HG02763 (cell line): ENCODE measurements around the gene FRMD4A.
"Not testable (repeated sequence)": the region's sequence is repeated elsewhere in the genome, so short reads cannot be mapped to it uniquely, and the experiment has no call there.

Experiments used
- ATAC-seq: cut with Tn5 transposase; IDR thresholded peaks from one replicate; pipeline ENCODE4 v1.9.1; 2021; ENCODE audit warnings: mild to moderate bottlenecking, moderate library complexity; ENCODE audit not compliant: unreplicated experiment

The FRMD4A gene

DNA sequence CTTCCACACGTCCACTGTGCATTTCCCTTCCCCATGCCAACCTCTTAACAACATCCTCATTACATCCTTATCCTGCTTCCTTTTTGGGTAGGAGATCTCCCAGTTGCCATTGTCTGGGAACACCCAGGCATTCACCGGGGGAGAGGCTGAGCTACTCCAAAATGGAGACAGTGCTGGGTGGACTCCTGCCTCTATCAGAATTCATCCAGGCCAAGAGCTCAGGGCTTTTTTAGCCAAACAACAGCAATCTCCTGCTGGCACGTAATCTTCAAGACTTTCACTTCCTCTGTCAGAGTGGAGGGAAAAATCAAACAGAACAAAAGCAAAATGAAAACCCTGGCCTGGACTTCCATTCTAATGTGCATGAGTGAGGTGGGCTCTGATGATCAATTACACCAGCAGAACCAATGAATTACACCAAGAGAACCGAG is 499.0 kb downstream of the FRMD4A start:
- ATAC-seq = no peak

DNA sequence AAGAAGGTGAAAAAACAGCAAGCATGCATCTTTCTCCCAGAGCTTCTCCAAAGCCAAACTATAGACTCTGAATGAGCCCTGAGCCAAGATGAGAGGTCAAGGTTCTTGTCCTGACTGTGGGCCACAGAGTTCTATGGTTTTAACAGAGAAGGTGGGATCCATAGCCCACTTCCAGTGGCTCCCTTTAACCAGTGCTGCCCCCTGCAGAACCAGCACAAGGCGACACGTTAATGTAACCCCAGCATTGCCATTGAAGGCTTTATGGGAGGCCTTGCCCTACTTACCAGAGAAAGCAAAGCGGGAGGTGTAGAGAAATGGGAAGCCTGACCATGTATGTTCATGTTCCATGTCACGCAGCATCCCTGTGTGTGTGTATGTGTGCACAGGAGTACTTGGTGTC is 500.3 kb downstream of the FRMD4A start:
- no peak for ATAC-seq

DNA sequence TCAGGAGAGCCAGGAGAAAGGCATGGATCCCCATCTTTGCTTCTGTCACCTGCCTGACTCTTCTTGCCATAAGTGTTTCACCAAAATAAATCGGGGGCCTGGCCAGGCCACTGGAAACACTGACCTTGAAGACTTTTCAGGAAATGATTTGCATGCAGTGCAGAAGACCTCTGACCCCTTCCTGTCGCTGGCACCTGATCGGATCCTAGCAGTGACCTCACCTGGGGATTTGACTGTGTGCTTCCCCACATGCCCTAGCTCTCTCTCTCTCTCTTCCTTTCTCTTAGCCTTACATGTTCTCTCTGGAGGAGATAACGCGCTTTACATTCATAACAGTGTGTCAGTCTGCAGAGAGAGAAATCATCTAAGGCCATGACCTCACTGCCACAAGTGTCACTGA is 500.9 kb downstream of the FRMD4A start:
- ATAC-seq = no peak

DNA sequence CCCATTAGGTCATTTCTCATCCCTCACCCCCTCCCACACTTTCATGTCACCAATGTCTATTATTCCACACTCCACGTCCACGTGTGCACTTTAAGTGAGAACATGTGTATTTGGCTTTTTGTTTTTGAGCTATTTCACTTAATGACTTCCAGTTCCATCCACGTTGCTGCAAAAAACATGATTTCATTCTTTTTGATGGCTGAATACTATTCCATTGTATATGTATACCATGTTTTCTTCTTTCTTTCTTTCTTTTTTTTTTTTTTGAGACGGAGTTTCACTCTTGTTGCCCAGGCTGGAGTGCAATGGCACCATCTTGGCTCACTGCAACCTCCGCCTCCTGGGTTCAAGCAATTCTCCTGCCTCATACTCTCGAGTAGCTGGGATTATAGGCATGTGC is 502.4 kb downstream of the FRMD4A start:
- not testable (repeated sequence) for ATAC-seq

DNA sequence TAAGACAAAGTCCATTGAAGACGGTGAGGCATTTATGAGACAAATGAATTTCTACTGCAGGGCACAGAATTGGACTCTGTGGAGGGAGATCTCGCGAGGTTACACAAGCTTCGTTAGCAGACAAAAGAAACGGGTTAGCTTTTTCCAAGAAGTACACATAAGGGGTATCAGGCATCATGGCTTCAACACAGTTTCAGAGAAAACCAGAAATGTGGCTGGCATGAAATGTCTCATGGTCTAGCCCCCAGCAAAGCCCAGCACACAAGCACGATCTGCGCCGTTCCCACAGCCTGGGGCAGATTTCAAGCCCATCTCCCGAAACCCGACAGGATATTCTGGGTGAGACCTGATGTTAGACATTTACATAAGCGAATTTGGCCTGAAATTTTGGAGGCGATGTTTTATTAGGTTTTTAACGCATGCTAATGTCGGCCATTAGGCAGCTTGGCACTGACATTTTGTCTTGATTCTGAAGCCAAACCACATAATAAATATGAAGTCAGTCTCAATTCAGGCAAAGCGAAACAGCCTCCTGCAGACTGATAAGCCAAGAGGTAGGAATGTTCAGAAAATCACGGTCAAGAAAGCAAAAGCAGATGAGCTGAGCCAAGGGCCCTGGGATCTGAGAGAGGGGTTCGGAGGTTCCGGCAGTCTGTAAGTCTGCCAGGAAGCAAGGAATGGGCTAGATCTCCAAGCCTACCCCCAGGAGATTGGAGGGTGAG is 503.5 kb downstream of the FRMD4A start:
- ATAC-seq = no peak

DNA sequence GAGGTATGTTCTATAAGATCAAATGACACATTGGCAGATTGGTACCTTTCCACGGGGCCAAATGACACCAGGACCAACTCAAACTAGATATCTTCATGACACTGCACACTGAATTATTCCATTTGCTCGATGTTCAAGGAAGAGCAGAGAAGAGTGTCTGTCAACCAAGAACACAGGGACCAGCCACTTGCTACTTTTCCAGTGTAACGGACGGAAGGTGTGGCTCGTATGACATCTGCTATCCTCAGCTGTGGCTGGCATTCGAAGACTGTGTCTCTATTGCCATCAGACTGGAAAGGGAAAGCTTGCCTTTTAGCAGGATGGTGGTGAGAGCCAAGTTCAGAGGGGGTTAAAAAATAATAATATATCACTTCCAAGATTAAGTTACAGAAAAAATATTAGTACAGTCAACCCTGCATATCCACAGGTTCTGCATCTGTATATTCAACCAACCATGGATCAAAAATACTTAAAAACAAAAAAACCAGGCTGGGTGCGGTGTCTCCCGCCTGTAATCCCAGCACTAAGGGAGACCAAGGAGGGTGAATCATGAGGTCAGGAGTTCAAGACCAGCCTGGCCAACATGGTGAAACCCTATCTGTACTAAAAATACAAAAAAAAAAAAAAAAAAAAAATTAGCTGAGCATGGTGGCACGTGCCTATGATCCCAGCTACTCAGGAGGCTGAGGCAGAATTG is 506.9 kb downstream of the FRMD4A start:
- ATAC-seq = no peak

DNA sequence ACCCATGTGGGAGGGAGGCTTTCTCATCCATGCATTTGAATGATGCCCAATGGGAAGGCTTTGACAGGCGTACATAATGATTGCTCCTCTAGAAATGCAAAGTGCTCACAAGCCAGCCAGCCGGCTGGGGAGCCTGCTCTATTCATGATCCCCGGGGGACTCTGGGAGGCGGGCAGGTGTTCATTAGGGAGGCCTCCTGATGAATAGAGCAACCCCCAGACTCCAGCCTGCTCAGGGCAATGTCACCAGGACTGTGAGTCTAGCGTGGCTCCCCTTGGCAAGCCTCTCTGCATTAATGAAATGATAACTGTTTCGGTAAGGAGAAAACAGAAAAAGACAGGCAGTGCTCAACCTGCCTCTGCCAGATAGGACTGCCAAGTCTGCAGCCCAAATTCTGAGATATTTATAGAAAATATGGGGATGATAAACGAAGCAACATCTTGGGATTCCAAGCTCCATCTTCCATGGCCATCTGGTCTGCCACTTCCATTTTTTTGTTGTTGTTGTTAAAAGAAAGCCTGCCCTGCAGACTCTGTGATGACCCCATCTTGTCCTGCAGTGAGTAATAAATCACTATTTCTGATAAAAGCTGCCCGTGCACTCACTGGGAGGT is 507.5 kb downstream of the FRMD4A start:
- no peak for ATAC-seq

DNA sequence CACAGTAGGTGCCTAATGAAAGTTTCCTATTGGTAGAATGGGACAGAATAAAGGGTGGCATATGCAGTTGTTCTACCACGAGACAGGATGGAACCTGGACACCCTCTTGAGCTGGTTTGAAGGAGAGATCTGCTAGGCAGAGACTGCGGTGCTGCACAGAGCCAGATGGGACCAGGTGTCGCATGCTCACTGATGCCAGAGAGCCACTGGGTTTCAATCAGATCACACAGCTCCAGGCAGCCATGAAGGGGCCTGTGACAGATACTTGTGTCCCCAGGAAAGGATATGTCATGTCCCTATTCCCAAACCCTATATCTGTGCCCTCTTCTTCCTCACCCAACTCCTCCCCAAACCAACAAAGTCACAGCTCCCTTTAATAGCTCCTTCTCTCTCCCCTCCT is 508.2 kb downstream of the FRMD4A start:
- ATAC-seq = no peak

DNA sequence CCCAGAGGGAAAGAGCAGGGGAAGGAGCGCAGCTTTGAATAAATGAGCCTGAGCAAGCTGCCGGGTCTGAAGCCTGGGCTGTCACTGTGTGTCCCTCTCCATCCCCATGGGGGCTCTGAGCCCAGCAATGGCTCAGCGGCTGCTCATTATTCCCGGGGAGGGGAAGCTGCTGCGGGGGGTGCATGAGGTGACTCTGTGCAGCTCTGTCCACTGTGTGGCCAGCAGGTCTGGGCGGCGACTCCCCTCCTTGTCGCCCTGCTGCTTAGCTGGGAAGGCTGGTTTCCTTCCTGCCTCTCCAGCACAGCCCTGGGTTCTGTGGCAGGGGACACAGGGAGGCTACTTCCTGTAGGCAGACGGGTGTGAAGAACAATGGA is 509.8 kb downstream of the FRMD4A start:
- no peak for ATAC-seq

DNA sequence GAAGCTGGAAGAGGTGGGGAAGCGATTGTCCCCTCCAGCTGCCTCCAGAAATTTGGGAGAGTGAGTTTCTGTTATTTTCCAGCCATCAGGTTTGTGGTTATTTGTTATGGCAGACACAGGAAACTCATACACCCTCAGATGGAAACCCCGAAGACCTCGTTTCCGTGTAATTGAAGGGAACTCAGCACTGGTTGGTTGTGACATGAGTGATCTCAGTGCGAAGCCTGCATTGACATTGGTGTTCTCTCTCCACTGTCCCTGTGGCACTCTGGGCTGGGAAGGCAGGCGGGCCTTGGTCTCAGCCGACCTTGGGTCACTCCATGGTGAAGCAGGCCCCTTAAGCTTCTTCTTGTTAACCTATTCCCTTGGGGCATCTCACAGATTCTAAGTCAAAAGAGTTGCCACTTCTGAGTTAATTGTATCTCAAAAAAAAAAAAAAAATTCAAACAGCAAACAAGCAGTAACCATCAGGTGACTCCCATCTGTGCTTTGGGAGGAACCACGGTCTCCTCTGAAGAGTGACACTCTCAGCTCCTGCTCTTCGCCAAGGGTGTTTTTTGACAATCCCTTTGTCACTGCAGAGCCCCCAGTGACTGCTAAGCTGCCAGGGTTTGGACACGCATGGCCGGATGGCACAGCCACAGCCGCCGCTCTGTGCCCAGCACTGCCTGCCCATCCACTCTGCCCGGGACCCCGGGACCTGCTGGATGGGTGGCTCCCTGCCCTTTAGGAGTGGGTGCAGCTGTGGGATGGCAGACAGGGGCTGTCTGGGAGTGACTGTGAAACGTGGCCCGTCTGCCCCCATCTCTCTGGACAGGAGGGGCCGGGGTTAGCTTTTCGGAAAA is 510.4 kb downstream of the FRMD4A start:
- ATAC-seq = no peak

DNA sequence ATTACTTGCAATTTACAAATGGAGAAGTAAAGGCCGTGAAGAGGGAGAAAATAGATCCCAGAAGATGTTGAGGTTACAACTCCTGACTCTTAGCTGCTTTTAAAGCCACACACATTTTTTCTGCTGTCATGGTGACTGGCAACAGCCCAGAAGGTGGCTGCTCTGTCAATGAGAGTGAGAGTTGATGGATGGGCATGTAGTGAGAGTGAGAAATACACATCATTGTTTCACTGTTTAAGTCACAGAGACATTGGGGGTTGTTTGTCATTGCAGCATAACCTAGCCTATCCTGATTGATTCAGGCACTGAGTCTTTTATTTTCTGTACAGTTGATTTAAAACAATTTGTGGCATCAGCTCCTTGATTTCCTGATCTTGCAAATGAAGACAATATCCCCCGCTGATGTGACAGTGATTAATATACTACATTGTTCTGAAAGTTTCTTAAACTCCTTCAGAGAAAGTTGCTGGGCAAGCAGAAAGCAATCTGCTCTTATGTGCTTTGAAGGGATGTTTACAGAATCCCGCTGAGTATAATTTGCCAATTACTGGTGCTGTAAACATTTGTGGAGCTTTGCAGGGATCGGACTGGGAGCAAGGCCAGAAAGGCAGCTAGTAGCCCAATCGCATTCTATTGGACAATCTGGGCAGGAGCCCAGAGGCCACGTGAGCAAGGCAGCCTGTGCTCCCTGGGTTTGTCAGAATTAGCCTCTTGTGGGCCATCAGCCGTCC is 514.4 kb downstream of the FRMD4A start:
- no peak for ATAC-seq

DNA sequence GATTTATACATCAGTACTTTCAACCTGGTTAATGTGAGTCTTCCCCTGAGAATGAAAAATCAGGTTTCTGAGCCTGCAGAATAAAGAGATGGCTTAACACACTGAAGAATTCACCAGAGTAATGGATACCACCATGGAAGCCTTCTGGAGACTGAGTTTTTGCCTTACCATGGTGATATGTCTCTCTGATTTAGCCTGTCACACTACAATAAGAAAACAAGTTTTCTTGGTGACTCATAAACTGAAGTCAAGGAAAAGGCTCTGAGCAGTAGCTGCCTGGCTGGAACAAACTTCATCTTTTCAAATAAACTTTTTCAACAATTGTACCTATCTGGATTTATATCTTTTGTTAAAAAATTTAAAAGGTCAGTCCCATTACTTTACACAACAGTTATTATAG is 515.0 kb downstream of the FRMD4A start:
- no peak for ATAC-seq

DNA sequence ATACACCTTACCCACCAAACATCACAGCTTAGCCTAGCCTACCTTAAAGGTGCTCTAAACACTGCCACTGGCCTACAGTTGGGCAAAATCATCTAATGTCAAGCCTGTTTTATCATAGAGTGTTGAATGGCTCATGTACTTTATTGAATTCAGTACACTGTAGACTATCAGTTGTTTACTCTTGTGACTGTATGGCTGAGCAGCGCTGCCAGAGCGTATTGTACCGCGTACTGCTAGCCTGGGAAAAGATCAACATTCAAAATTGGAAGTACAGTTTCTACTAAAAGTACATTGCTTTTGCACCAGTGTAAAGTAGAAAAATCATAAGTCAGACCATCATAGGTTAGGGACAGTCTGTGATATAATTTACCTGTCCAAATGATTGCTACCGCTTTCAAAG is 517.2 kb downstream of the FRMD4A start:
- ATAC-seq = no peak

DNA sequence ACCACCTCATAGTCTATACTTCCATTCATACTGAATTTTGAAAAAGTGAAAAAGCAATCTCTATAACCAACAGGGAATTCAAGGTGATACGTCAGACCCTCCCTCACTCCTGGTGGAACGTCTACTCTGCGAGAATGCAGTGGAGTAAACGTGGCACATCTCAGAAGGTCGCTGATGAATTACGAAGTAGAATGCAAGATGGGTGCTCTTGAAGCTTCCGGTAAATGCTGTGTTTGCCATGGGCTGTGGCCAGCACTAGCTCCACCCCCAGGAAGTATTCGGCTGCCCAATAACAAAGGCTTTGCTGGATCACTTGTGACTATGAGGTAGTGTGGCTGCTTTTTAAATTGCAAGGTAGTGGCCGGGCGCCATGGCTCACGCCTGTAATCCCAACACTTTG is 517.9 kb downstream of the FRMD4A start:
- no peak for ATAC-seq

DNA sequence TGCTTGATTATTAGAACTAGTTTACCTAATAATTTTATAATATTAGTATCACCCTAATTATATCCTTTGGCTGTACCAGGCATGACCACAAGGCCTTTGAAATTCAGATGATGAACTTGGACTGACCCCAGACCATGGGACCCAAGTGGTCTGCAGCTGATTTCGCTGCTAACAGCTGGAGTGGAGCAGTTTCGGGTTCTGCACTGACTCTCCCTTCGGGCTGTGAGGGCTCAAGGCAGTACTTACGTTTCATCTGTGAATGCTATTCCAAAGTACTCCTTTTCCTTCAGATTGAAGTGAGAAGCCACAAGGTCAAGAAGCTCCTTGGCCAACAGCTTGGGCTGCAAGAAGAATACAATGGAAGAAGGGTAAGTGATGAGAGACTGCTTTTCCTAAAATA is 520.2 kb downstream of the FRMD4A start:
- no peak for ATAC-seq

DNA sequence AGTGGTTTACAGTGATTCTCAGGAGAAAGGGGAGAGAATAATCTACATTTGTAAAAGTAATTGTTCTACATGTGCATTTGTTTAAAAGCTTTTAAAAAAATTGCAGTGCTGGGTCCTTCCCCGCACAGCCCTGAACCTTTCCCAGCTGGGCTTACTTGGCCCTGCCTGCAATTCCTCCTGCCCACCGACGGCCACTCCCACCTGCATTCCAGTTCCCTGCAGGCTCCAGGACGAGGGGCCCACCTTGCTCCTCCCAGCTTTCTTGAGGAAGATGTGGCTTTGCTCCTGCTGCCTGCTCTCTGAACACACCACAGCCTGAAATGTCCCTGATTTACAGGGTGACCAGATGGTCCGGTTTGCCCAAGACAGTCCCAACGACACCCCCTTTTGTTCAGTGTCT is 521.3 kb downstream of the FRMD4A start:
- no peak for ATAC-seq

DNA sequence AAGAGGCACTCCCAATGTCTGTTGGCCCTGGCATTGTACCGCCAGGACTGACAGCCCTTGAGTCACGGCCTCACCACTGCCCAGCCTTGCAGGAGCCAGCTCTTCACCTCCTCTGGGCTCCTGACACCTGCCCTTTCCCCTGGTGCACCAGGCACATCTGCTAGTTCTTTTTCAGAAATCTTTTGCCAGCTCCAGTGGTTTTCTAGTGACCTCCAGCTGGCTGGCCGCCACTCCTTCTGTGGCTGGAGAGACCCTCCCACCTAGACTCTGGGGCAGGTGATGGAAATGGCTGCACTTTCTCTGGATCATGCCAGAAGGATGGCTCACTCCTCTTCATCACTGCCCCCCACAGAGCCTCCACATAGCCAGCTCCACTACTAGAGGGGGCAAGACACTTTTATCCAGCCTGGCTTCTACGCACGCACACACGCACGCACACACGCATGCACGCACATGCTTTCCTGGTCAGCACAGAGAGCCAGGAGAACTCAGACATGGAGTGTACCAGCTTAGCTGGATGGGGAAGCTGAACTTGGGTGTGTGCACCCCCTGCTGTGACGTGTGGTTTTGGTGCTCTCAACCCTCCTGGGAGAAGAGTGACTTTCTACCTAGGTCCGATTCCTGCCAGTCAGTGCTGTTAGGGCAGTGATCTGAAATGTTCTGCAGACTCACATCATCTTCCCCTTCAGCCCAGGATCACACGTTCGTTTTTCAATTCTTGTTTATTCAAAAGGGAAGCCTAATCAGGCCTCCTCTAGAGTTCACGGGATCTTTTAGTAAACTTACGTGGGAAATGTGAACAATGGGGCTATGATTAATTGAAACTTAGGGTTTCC is 522.0 kb downstream of the FRMD4A start:
- no peak for ATAC-seq

DNA sequence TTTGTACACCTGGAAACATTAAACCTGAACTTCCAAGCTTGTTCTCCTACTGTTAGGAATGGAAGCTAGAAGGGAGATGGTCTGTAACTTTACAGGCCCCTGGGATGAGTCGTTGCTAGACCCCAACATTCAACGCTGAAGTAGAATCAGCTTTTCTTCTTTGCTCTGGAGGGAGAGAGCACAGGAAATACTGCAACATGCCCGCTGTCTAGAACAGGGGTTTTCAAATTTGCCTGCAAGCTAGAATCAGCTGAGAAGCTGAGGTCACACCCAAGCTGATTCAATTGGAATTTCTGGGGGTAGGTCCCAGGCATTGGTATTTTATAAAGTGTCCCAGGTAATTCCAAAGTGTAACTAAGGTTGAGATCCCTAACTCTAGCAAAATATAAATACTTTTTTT is 524.3 kb downstream of the FRMD4A start:
- ATAC-seq = no peak

DNA sequence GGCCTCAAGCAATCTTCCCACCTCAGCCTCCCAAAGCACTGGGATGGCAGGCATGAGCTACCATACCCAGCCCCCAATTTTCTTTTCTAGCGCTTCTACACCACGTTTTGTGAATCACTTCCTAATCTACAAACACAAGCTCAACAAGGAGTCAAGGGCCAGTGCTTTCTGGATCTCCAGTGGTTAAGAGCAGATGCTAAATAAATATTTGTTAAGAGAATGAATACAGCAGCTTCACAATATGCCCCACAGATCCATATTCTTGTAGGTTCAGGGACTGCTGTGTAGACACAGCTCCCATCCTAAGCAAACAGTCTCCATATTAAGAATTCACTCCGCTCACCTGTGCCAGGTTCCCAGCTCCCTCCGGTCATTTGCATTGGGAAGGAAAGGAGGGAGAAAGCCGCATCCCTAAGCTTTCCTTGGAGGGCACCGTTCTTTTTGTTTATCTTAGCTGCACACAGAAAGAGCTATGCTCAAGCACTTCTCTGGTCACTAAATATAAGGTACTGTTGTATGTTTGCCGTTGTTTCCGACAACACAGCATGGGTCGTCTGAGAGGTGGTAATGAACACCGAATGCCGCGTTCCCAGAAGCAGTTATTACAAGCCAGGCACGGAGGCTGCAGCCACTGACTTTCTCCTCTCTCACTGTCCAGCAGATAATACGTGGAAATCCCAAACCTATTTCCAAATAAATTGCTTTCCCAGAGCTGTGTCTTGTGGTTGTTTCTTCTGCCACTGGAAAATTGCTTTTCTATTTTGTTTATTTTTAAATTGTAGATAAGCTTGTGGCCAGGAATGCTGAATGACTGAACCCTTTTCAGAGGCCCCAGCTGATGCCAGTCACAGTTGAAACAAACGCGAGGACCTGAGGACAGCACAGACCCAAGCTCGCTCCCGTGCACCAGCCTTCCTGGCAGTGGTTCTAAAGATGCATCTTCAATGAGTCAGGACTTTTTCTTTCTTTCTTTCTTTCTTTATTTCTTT is 526.9 kb downstream of the FRMD4A start:
- no peak for ATAC-seq
